GM03348 (cell line): ENCODE results near the gene WDFY1.

Source experiments
- DNase-seq: peaks from one replicate; pipeline ENCODE4 v3.0.0; 2012; ENCODE audit warnings: low spot score

Gene WDFY1

GRCh38 chr2:223944703-223945531, at the start of gene WDFY1:
Gene WDFY1, minus strand, starts transcription at chr2:223945335. Its CDS starts 51 bp downstream, at chr2:223945284.
- DNase-seq, result peak; percentile 97

- no peak for DNase-seq
Observed at GRCh38 chr2:223994562-223995162, 49.5 kb upstream of the WDFY1 start.

- DNase-seq, result peak; percentile 72
Observed at GRCh38 chr2:223993634-223994232, 48.6 kb upstream of the WDFY1 start.

- DNase-seq, result no peak
Observed at GRCh38 chr2:223991611-223992010, 46.5 kb upstream of the WDFY1 start.

GRCh38 chr2:223989856-223990232, 44.7 kb upstream of the WDFY1 start:
- no peak for DNase-seq

- no peak for DNase-seq
Observed at GRCh38 chr2:223989206-223989855, 44.2 kb upstream of the WDFY1 start.

- no peak for DNase-seq
Observed at GRCh38 chr2:223981241-223981640, 36.1 kb upstream of the WDFY1 start.

- DNase-seq, result no peak
Observed at GRCh38 chr2:223980803-223981202, 35.7 kb upstream of the WDFY1 start.

- DNase-seq, result no peak
Observed at GRCh38 chr2:223980397-223980735, 35.2 kb upstream of the WDFY1 start.

GRCh38 chr2:223979730-223980396, 34.7 kb upstream of the WDFY1 start:
- DNase-seq, result no peak

- DNase-seq, result no peak
Observed at GRCh38 chr2:223978451-223978850, 33.3 kb upstream of the WDFY1 start.

- no peak for DNase-seq
Observed at GRCh38 chr2:223976635-223977226, 31.6 kb upstream of the WDFY1 start.

- no peak for DNase-seq
Observed at GRCh38 chr2:223973606-223974005, 28.5 kb upstream of the WDFY1 start.

GRCh38 chr2:223972656-223973102, 27.5 kb upstream of the WDFY1 start:
- DNase-seq, result no peak

- no peak for DNase-seq
Observed at GRCh38 chr2:223971731-223972130, 26.6 kb upstream of the WDFY1 start.

GRCh38 chr2:223970343-223971128, 25.4 kb upstream of the WDFY1 start:
- DNase-seq, result peak; percentile 43

GRCh38 chr2:223969856-223970255, 24.7 kb upstream of the WDFY1 start:
- DNase-seq, result no peak

- DNase-seq, result no peak
Observed at GRCh38 chr2:223969315-223969714, 24.2 kb upstream of the WDFY1 start.

GRCh38 chr2:223967981-223968380, 22.8 kb upstream of the WDFY1 start:
- peak; percentile 32 for DNase-seq

GRCh38 chr2:223959688-223960087, 14.6 kb upstream of the WDFY1 start:
- no peak for DNase-seq
